GM23248 (cell line): ENCODE results near the gene GALT. TPM values are rescaled to one million over a fixed set of nuclear protein-coding genes. Genes with fewer than 3 reads are reported as not detected.

Experiments
- DNase-seq: peaks from one replicate; pipeline ENCODE4 v3.0.0-alpha.2; 2015
- H2AFZ ChIP-seq: fragments of 200-600 bp; sonication (generic); 2 replicates; pipeline ENCODE4 v1.6.1; 2016; ENCODE audit warnings: antibody characterized with exemption
- H3F3A ChIP-seq: fragments of 200-600 bp; sonication (generic); 2 replicates; pipeline ENCODE4 v1.6.1; 2016; ENCODE audit warnings: mild to moderate bottlenecking, antibody characterized with exemption, mixed run types; ENCODE audit not compliant: insufficient read depth
- H3K27ac ChIP-seq: fragments of 200-600 bp; sonication (generic); 2 replicates; pipeline ENCODE4 v1.5.1; 2016; ENCODE audit warnings: mild to moderate bottlenecking
- H3K27me3 ChIP-seq: fragments of 200-600 bp; sonication (generic); replicated peaks from 2 replicates; pipeline ENCODE4 v1.6.1; 2016; ENCODE audit warnings: mild to moderate bottlenecking; ENCODE audit not compliant: insufficient read depth
- H3K36me3 ChIP-seq: fragments of 200-600 bp; sonication (generic); 2 replicates; pipeline ENCODE4 v1.6.1; 2016; ENCODE audit warnings: low read depth, mild to moderate bottlenecking
- H3K4me1 ChIP-seq: fragments of 200-600 bp; sonication (generic); 2 replicates; pipeline ENCODE4 v1.6.1; 2016; ENCODE audit warnings: mild to moderate bottlenecking; ENCODE audit not compliant: insufficient read depth
- H3K4me2 ChIP-seq: fragments of 200-600 bp; sonication (generic); one replicate; pipeline ENCODE4 v1.6.1; 2016; ENCODE audit warnings: mild to moderate bottlenecking; ENCODE audit not compliant: unreplicated experiment
- H3K4me3 ChIP-seq: fragments of 200-600 bp; sonication (generic); 2 replicates; pipeline ENCODE4 v1.5.1; 2016; ENCODE audit warnings: mild to moderate bottlenecking
- H3K79me2 ChIP-seq: fragments of 200-600 bp; sonication (generic); 2 replicates; pipeline ENCODE4 v1.6.1; 2016; ENCODE audit warnings: mild to moderate bottlenecking; ENCODE audit not compliant: insufficient read depth
- H3K9ac ChIP-seq: fragments of 200-600 bp; sonication (generic); 2 replicates; pipeline ENCODE4 v1.6.1; 2016; ENCODE audit warnings: mild to moderate bottlenecking
- H3K9me2 ChIP-seq: fragments of 200-600 bp; sonication (generic); 2 replicates; pipeline ENCODE4 v1.6.1; 2016; ENCODE audit warnings: mixed run types, mild to moderate bottlenecking, moderate library complexity; ENCODE audit not compliant: insufficient read depth
- H3K9me3 ChIP-seq: fragments of 200-600 bp; sonication (generic); one replicate; pipeline ENCODE4 v1.6.1; 2017; ENCODE audit warnings: low read depth
- H4K20me1 ChIP-seq: fragments of 200-600 bp; sonication (generic); 2 replicates; pipeline ENCODE4 v1.6.0; 2016; ENCODE audit not compliant: insufficient read depth
- EZH2 ChIP-seq: fragments of 200-600 bp; sonication (generic); IDR thresholded peaks from 2 replicates; pipeline ENCODE4 v1.6.1; 2018; ENCODE audit warnings: antibody characterized with exemption, mild to moderate bottlenecking; ENCODE audit not compliant: insufficient read depth, poor library complexity, severe bottlenecking
- EZH2phosphoT487 ChIP-seq: fragments of 200-600 bp; sonication (generic); IDR thresholded peaks from 2 replicates; pipeline ENCODE4 v1.6.1; 2018; ENCODE audit warnings: antibody characterized with exemption, moderate library complexity, mild to moderate bottlenecking, low read depth; ENCODE audit not compliant: insufficient read depth
- WGBS, 2 experiments: methylation state at CpG; one replicate each; pipeline ENCODE4 v1.1.6; 2015 to 2017; ENCODE audit warnings: low lambda C conversion rate in 2 of 2, low coverage in 1 of 2; ENCODE audit errors: missing lambda C conversion rate in 2 of 2; 5-methylcytosine and 5-hydroxymethylcytosine counted together
- in situ Hi-C: fragments of 300-500 bp; cut with MboI; formaldehyde crosslinking; loops from 2 replicates; pipeline ENCODE4 v1.15.0; 2020
- polyA plus RNA-seq: library from polyadenylated mRNA; unstranded; fragments of >200 nt; fragmentation: Nextera tagmentation; extraction: Ambion mirVana; gene quantifications from 2 replicates; pipeline ENCODE4 v1.2.1, GENCODE V29; 2016
- total RNA-seq: library from RNA; depleted of rRNA; stranded (reverse); fragments of >200 nt; shearing (Covaris generic); gene quantifications from 2 replicates; pipeline ENCODE4 v1.2.3, GENCODE V29; 2014

GALT gene
- total and polyA plus RNA-seq, 2 experiments from 2014 or later: 25.5 to 29.1 TPM

DNA sequence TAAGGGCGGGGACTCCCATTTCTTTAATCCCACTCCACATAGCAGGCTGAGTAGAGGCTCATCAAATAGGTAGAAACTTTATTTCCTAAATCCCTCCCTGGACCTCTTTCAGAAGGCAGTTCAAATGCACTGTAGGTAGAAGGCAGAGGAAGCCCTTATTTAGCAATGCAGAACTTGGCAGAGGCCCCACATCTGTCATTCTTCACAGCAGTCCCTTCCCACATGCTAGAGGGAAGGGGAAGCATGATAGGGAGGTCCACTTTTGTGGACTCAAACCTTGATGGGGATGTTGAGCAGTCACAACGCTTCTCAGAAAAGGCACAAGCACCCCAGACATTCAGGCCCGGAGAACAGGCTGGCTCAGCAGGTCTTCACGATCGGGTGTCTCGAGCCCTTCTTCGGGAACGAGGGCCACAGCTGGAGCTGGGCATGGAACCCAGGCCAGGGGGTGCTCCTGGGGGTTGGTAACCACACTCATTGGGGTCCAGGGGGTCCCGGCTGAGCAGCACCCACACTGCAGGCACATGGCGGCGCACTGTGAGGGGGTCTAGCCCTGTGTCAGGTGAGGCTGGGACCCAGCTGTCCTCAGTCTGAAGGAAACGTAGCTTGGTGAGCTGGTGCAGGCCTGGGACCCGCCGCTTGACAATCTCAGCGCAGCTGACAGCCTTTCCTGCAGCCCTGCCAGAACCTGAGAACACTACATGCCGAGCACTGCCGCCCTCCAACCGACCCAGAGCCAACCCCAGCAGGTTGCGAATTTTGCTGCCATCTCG, 35.9 kb upstream of the GALT start:
- H3K27me3 ChIP-seq: no peaks in the 10 kb centered on the region
- no peak for DNase-seq
- no peak for TF ChIP-seq EZH2
- WGBS, 2 experiments: 93 to 95% methylated on average over 19 of the region's 20 CpGs
- no peaks in the 10 kb centered on the region for H4K20me1 ChIP-seq
- no peaks in the 10 kb centered on the region for H3K36me3 ChIP-seq
- H3K27ac ChIP-seq: no peak overlapping the region
- H3K9ac ChIP-seq: peak overlapping the region; percentile 94; the same call in 1 of the 2 replicates
- H3K4me1 ChIP-seq: peaks cover 9% of the 10 kb centered on the region; the same call in 1 of the 2 replicates
- in situ Hi-C loops: loop anchor here (25.0 kb wide), 1 partner anchor 98 kb away; the partner anchor contains the start of gene ENHO
- H3K9me3 ChIP-seq: no peaks in the 10 kb centered on the region
- no peaks in the 10 kb centered on the region for H3K9me2 ChIP-seq
- peaks cover 16% of the 10 kb centered on the region for H3K79me2 ChIP-seq
- H3F3A ChIP-seq: peaks cover 14% of the 10 kb centered on the region; the same call in 1 of the 2 replicates
- peak overlapping the region; percentile 94 for H3K4me3 ChIP-seq
- H2AFZ ChIP-seq: no peak overlapping the region
- peak overlapping the region; percentile 78 for H3K4me2 ChIP-seq

DNA sequence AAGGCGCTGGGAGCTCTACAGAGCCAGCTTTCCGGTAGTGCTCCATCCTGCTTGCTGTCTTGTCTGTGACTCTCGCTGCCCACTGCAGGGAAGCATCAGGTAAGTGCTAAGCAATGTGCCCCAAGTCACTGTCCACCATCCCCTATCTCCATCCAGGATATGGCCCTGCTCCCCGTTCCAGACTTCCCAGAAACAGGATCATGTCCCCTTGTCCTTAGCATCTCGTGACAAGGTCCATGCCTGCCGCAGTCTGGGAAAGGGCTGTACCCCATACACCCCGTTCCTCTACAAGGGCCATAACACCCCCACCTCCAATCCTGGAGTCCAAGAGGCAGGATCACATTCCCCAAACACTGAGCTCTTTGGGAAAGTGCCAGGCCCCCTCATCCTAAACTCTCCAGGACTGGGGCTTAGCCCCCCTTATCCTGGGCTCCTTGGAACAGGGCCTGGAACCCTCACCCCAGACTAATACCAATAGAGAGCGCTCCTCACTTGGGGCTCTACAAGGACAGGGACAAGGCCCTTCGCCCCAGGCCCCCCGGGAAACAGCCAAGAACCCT, 35.1 kb upstream of the GALT start:
- Histone ChIP-seq H4K20me1 (no peaks in the 10 kb centered on the region), H3K9me3 (no peaks in the 10 kb centered on the region), H3K9me2 (no peaks in the 10 kb centered on the region), H3K4me1 (peaks cover 9% of the 10 kb centered on the region; the same call in 1 of the 2 replicates), H3K27me3 (no peaks in the 10 kb centered on the region), H3K79me2 (peaks cover 16% of the 10 kb centered on the region), H3K9ac (peak overlapping the region; percentile 94), H3K4me2 (peak overlapping the region; percentile 78), H2AFZ (peak overlapping the region; percentile 93), H3K27ac (peak overlapping the region; percentile 41; the same call in 1 of the 2 replicates), H3K4me3 (peak overlapping the region; percentile 94), H3F3A (peaks cover 14% of the 10 kb centered on the region; the same call in 1 of the 2 replicates), H3K36me3 (no peaks in the 10 kb centered on the region)
- DNase-seq: peak; percentile 30
- no peak for TF ChIP-seq EZH2
- no peak for TF ChIP-seq EZH2phosphoT487
- 25 to 32% methylated on average over 10 of the region's 10 CpGs for whole genome bisulfite sequencing, 2 experiments
- in situ Hi-C loops: loop anchor here (25.0 kb wide), 1 partner anchor 99 kb away; the partner anchor contains the start of gene ENHO

DNA sequence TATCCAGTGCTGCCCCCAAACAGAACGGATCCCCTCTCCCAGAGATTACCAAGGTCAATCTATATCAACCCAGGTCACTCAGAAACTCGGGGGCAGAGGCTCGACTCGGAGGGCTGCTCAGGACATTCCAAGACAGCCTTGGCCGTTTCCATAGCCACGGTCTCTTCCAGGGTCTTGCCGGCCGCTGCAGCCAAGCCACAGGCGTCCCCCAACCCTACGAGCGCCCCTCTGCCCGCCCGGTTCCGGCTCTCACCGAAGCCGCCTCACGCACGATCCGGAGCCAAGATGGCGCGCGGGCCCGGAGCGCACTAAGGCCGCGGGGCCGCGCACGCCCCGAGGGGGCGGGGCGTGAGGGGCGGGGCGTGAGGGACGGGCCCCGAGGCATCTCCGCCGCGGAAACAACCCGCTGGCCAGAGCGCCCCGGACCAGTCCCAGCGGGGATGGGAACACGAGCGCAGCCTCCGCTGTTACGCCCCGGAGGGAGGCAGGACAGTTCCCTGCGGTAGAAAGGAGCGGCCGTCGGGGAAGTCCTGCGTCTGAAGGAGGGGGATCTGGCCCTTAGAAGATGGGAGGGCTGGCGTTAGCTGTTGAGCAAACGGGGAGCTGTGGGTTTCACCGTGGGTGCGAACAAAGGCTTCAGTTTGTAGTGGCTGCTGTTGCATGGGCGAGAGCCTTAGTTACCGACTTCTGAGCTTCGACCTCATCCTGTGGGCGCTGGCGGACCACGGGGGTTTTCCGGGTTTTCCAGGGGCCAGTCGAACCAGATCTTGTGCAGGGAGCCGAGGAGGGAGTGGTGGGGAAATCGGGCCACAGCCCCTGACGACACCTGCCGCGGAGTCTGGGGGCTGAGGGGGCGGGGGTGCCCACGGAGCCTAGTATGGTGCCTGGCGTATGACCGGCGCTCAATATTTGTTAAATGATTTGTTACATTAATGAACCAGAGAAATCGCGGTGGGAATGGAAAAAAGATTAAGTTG, 34.4 kb upstream of the GALT start, which contains the start of gene RPP25L:
RPP25L (minus strand) TSS at position 287 of the 977 bp plus-strand sequence. CDS start 801 bp downstream, outside the sequence.
- Histone ChIP-seq H3K9ac (peak within 1 kb of the TSS; percentile 94), H3K4me1 (peaks cover 9% of the 10 kb centered on the region; the same call in 1 of the 2 replicates), H3K4me3 (peak within 1 kb of the TSS; percentile 94), H3K79me2 (peaks cover 16% of the 10 kb centered on the region), H4K20me1 (no peaks in the 10 kb centered on the region), H3K9me3 (no peaks in the 10 kb centered on the region), H3K27ac (peak within 1 kb of the TSS; percentile 41), H3F3A (peaks cover 14% of the 10 kb centered on the region; the same call in 1 of the 2 replicates), H3K9me2 (no peaks in the 10 kb centered on the region), H3K36me3 (peaks cover 2% of the 10 kb centered on the region; the same call in 1 of the 2 replicates), H2AFZ (peak within 1 kb of the TSS; percentile 93), H3K4me2 (peak within 1 kb of the TSS; percentile 78), H3K27me3 (no peaks in the 10 kb centered on the region)
- peak; percentile 95 for DNase-seq
- no peak for TF ChIP-seq EZH2
- no peak for TF ChIP-seq EZH2phosphoT487
- in situ Hi-C loops: loop anchor here (25.0 kb wide), 1 partner anchor 100 kb away; the partner anchor contains the start of gene ENHO
- WGBS, 2 experiments: 1 to 2% methylated on average over 66 to 73 of the region's 77 CpGs
